T-helper 1 cell treated with Interleukin-12 subunit alpha and Interleukin-12 subunit beta and Interleukin-4 antibody, amounts not matched to agents 30 μg/mL and 1 μg/mL, for 36 hours (primary cell): Measurements from ENCODE around the gene NUP210L.

ENCODE experiments used
- H3K27ac Mint-ChIP-seq: one replicate; pipeline ENCODE4 v1.8.0; 2021; ENCODE audit warnings: mild to moderate bottlenecking, mixed read lengths
- H3K27me3 Mint-ChIP-seq: one replicate; pipeline ENCODE4 v1.8.0; 2021; ENCODE audit warnings: low read depth, mixed read lengths
- H3K36me3 Mint-ChIP-seq: one replicate; pipeline ENCODE4 v1.8.0; 2021; ENCODE audit warnings: low read depth, mixed read lengths
- H3K4me1 Mint-ChIP-seq: one replicate; pipeline ENCODE4 v1.8.0; 2021; ENCODE audit warnings: low read depth, mixed read lengths
- H3K4me3 Mint-ChIP-seq: one replicate; pipeline ENCODE4 v1.8.0; 2021; ENCODE audit warnings: mild to moderate bottlenecking, moderate library complexity, mixed read lengths
- H3K9me3 Mint-ChIP-seq: one replicate; pipeline ENCODE4 v1.8.0; 2021; ENCODE audit warnings: mixed read lengths

Gene NUP210L

GRCh38 chr1:153963030-153963849 lies 191.6 kb downstream of the NUP210L start, which contains the start of gene SLC39A1:
Gene SLC39A1, minus strand, starts transcription at chr1:153963537. Its CDS starts 822 bp downstream, at chr1:153962715.
- H3K36me3 Mint-ChIP-seq = peaks cover 26% of the 10 kb centered on the region
- H3K9me3 Mint-ChIP-seq = no peaks in the 10 kb centered on the region
- peaks cover 59% of the 10 kb centered on the region for H3K4me1 Mint-ChIP-seq
- peak within 1 kb of the TSS; percentile 91 for H3K27ac Mint-ChIP-seq
- H3K27me3 Mint-ChIP-seq = no peaks in the 10 kb centered on the region
- peak within 1 kb of the TSS; percentile 90 for H3K4me3 Mint-ChIP-seq

GRCh38 chr1:153962088-153963029 lies 192.5 kb downstream of the NUP210L start:
- Mint-ChIP-seq H3K9me3 (no peaks in the 10 kb centered on the region), H3K27ac (peak overlapping the region; percentile 91), H3K4me1 (peaks cover 53% of the 10 kb centered on the region), H3K4me3 (peak overlapping the region; percentile 90), H3K36me3 (peaks cover 26% of the 10 kb centered on the region), H3K27me3 (no peaks in the 10 kb centered on the region)

- H3K27ac Mint-ChIP-seq = peak overlapping the region; percentile 31
- no peaks in the 10 kb centered on the region for H3K9me3 Mint-ChIP-seq
- H3K36me3 Mint-ChIP-seq = peaks cover 23% of the 10 kb centered on the region
- peak overlapping the region; percentile 90 for H3K4me3 Mint-ChIP-seq
- peaks cover 54% of the 10 kb centered on the region for H3K4me1 Mint-ChIP-seq
- no peaks in the 10 kb centered on the region for H3K27me3 Mint-ChIP-seq
Observed at GRCh38 chr1:153961421-153961820, 193.5 kb downstream of the NUP210L start.

GRCh38 chr1:153960206-153960605 lies 194.7 kb downstream of the NUP210L start:
- no peak overlapping the region for H3K27ac Mint-ChIP-seq
- peaks cover 52% of the 10 kb centered on the region for H3K4me1 Mint-ChIP-seq
- no peak overlapping the region for H3K4me3 Mint-ChIP-seq
- H3K36me3 Mint-ChIP-seq = peaks cover 20% of the 10 kb centered on the region
- H3K9me3 Mint-ChIP-seq = no peaks in the 10 kb centered on the region
- H3K27me3 Mint-ChIP-seq = no peaks in the 10 kb centered on the region

- H3K4me3 Mint-ChIP-seq = no peak overlapping the region
- peaks cover 20% of the 10 kb centered on the region for H3K36me3 Mint-ChIP-seq
- peak overlapping the region; percentile 3 for H3K27ac Mint-ChIP-seq
- H3K4me1 Mint-ChIP-seq = peaks cover 50% of the 10 kb centered on the region
- H3K9me3 Mint-ChIP-seq = no peaks in the 10 kb centered on the region
- no peaks in the 10 kb centered on the region for H3K27me3 Mint-ChIP-seq
Observed at GRCh38 chr1:153959454-153959853, 195.4 kb downstream of the NUP210L start.

DNA sequence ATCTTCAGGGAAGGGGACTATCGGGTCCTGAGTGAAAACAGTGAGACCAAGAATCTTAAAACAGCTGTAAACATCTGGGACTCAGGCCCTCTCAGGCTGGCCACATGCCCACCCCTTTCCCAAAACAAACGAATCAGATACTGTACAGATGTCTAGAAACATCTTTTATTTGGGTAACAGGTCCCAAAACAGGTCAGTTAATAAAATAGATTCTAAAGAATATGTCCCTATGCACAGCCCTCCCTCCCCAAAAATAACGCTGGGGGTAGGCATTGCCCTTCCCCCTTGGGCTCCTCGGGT lies 196.0 kb downstream of the NUP210L start:
- Mint-ChIP-seq H3K36me3 (peaks cover 24% of the 10 kb centered on the region), H3K4me1 (peaks cover 51% of the 10 kb centered on the region), H3K9me3 (no peaks in the 10 kb centered on the region), H3K27me3 (no peaks in the 10 kb centered on the region), H3K27ac (peak overlapping the region; percentile 89), H3K4me3 (peak overlapping the region; percentile 93)

DNA sequence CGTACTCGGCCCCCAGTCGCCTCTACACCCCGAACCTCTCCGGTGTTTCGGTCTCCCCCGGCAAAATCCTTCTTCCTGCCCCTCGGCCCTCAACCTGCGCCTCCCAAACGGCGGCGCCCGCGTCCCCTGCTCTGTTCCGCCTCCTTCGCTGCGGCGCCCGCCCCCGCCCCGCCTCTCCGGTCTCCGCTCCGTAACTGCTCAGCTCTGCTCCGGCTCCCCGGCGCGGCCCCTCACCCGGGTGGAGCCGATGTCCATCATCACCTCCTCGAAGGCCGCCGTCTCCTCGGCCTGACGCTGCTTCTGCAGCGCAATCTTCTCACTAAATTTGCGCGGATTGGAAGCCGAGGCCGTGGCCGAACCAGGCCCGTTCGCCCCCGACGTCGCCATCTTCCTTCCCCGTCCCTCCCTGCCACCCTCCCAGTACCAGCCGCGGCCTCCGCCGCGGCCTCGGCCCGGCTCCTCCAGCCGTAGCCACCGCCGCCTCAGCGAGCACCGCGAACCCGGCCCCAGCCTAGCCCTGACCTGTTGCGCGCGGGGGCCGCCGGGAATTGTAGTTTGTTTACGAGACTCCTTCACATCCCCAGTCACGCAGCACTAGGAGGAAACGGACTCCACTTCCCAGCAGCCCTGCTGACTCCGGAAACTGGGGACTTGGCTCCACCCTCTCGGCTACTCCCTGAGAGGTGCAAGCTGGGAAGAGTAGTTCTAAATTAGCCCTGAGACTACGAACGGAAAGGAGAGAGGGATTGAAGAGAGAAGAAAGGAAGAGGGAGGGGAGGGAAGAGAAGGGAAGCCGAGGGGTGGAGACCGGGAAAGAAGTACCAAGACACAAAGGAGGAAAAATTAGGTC lies 196.5 kb downstream of the NUP210L start, which contains the start of gene CRTC2:
Gene CRTC2 (minus strand): TSS at position 502 of the 850 bp plus-strand sequence. CDS start 115 bp downstream, at position 387.
- peaks cover 49% of the 10 kb centered on the region for H3K4me1 Mint-ChIP-seq
- H3K36me3 Mint-ChIP-seq = peaks cover 24% of the 10 kb centered on the region
- H3K9me3 Mint-ChIP-seq = no peaks in the 10 kb centered on the region
- H3K27me3 Mint-ChIP-seq = no peaks in the 10 kb centered on the region
- H3K27ac Mint-ChIP-seq = peak within 1 kb of the TSS; percentile 89
- H3K4me3 Mint-ChIP-seq = peak within 1 kb of the TSS; percentile 93

GRCh38 chr1:153957744-153958110 lies 197.1 kb downstream of the NUP210L start:
- no peaks in the 10 kb centered on the region for H3K9me3 Mint-ChIP-seq
- H3K27me3 Mint-ChIP-seq = no peaks in the 10 kb centered on the region
- H3K36me3 Mint-ChIP-seq = peaks cover 27% of the 10 kb centered on the region
- peak overlapping the region; percentile 89 for H3K27ac Mint-ChIP-seq
- peaks cover 48% of the 10 kb centered on the region for H3K4me1 Mint-ChIP-seq
- H3K4me3 Mint-ChIP-seq = peak overlapping the region; percentile 93

- H3K9me3 Mint-ChIP-seq = no peaks in the 10 kb centered on the region
- H3K27me3 Mint-ChIP-seq = no peaks in the 10 kb centered on the region
- H3K4me3 Mint-ChIP-seq = peak overlapping the region; percentile 93
- peak overlapping the region; percentile 89 for H3K27ac Mint-ChIP-seq
- H3K4me1 Mint-ChIP-seq = peaks cover 43% of the 10 kb centered on the region
- peaks cover 31% of the 10 kb centered on the region for H3K36me3 Mint-ChIP-seq
Observed at GRCh38 chr1:153956997-153957715, 197.7 kb downstream of the NUP210L start.

DNA sequence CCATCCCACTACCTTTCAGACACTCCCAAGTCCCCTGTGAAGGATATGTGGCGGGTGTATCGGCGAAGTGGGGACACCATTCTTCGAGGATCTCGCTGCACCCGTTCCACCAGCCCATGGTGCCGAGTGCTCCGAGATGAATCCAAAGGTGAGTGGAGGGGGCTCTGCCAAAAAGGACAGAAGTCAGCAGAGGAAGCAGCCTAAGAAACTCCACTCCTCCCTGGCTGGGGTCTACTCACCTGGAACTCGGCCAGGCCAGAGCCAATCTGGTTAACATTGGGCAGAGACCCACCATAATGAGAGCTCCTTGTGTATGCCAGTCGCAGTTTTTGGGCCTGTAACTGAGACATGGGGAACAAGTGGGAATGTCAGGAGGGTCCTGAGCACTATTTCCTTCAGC lies 200.0 kb downstream of the NUP210L start:
- Mint-ChIP-seq H3K36me3 (peaks cover 38% of the 10 kb centered on the region), H3K4me3 (no peak overlapping the region), H3K27ac (no peak overlapping the region), H3K9me3 (no peaks in the 10 kb centered on the region), H3K4me1 (peaks cover 36% of the 10 kb centered on the region), H3K27me3 (no peaks in the 10 kb centered on the region)

- Mint-ChIP-seq H3K9me3 (no peaks in the 10 kb centered on the region), H3K4me3 (peak overlapping the region; percentile 16), H3K27me3 (no peaks in the 10 kb centered on the region), H3K4me1 (peaks cover 33% of the 10 kb centered on the region), H3K36me3 (peaks cover 41% of the 10 kb centered on the region), H3K27ac (peak overlapping the region; percentile 72)
Observed at GRCh38 chr1:153953859-153954365, 201.0 kb downstream of the NUP210L start.

DNA sequence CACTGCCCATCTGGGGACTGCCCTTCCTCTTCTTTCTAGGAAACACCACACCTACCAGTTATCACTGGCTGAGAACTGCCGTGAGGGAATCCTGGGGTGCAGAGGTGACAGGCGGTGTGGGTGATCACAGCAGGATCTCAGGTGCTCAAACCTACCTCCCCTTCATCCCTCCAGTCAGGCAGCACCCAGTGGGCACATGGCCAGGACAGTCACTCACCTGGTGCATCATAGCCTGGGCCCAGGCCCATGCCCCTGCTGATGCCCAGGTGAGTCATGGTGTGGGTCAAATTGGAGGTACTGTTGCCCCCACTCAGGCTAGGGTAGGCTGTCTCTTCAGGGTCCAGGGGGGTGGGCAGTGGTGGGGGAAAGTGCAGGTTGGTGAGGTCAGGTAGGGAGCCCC lies 203.1 kb downstream of the NUP210L start:
- H3K4me1 Mint-ChIP-seq = peaks cover 27% of the 10 kb centered on the region
- H3K9me3 Mint-ChIP-seq = no peaks in the 10 kb centered on the region
- H3K4me3 Mint-ChIP-seq = no peak overlapping the region
- peak overlapping the region; percentile 41 for H3K27ac Mint-ChIP-seq
- no peaks in the 10 kb centered on the region for H3K27me3 Mint-ChIP-seq
- H3K36me3 Mint-ChIP-seq = peaks cover 45% of the 10 kb centered on the region

- Mint-ChIP-seq H3K27ac (no peak overlapping the region), H3K36me3 (peaks cover 45% of the 10 kb centered on the region), H3K4me1 (peaks cover 21% of the 10 kb centered on the region), H3K27me3 (no peaks in the 10 kb centered on the region), H3K9me3 (no peaks in the 10 kb centered on the region), H3K4me3 (no peak overlapping the region)
Observed at GRCh38 chr1:153951183-153951582, 203.7 kb downstream of the NUP210L start.
